Measurements from ENCODE around the gene MRM2. TPM values are rescaled to one million over a fixed set of nuclear protein-coding genes. Genes with fewer than 3 reads are reported as not detected.
A peak's percentile ranks its signal among the peaks of the same experiment; 100 is the strongest.

MRM2 gene
- total and polyA plus RNA-seq, 4 donors, result 9.7 to 14.9 (median 11.8) TPM

- Histone ChIP-seq H3K36me3 (ENCODE audit: control insufficient read depth in 4 of 4, insufficient read depth in 3 of 4, low read depth in 1 of 4, low read length in 3 of 4) (peaks cover 0 to 17% (median 4%) of the 10 kb centered on the region in 4 donors), H3K27me3 (ENCODE audit: control insufficient read depth in 4 of 4, insufficient read depth in 4 of 4, low read length in 3 of 4) (no peaks in the 10 kb centered on the region), H3K4me3 (ENCODE audit: low read depth in 1 of 3, low read length in 3 of 3) (no peak overlapping the region), H3K4me1 (ENCODE audit: control insufficient read depth in 4 of 4, insufficient read depth in 4 of 4, low read length in 3 of 4) (no peaks in the 10 kb centered on the region), H3K9ac (ENCODE audit: low read depth in 1 of 2, low read length in 2 of 2) (no peak overlapping the region), H3K27ac (ENCODE audit: low read depth in 1 of 2, low read length in 2 of 2) (peak overlapping the region; percentile 24 to 51), H3K9me3 (ENCODE audit: control insufficient read depth in 4 of 4, low read length in 3 of 4) (no peaks in the 10 kb centered on the region)
- no peak for TF ChIP-seq RAD21 (IDR thresholded peaks at IDR 0.05)
- no peak for TF ChIP-seq FOXA1 (IDR thresholded peaks at IDR 0.05)
- no peak for TF ChIP-seq YY1 (IDR thresholded peaks at IDR 0.05)
- TF ChIP-seq RXRA (IDR thresholded peaks at IDR 0.05), result no peak
- TF ChIP-seq MAX (IDR thresholded peaks at IDR 0.05), result no peak
- TF ChIP-seq ZBTB33 (IDR thresholded peaks at IDR 0.05), result no peak
- no peak for TF ChIP-seq CTCF (IDR thresholded peaks at IDR 0.05; ENCODE audit: low read depth, low read length, missing input control)
- no peak for TF ChIP-seq HNF4A (conservative IDR thresholded peaks at IDR 0.05)
- TF ChIP-seq NR2F2 (IDR thresholded peaks at IDR 0.05), result no peak
- TF ChIP-seq, protein P1, sequence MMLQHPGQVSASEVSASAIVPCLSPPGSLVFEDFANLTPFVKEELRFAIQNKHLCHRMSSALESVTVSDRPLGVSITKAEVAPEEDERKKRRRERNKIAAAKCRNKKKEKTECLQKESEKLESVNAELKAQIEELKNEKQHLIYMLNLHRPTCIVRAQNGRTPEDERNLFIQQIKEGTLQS (IDR thresholded peaks at IDR 0.05), result no peak
- no peak for TF ChIP-seq REST (IDR thresholded peaks at IDR 0.05)
- TF ChIP-seq EGR1 (IDR thresholded peaks at IDR 0.05; ENCODE audit: low read depth in 2 of 2), result no peak
- TF ChIP-seq SP1 (IDR thresholded peaks at IDR 0.05), result no peak
- no peak for TF ChIP-seq FOXA2 (IDR thresholded peaks at IDR 0.05)
- TF ChIP-seq GABPA (IDR thresholded peaks at IDR 0.05 in 1 of 2, conservative IDR thresholded peaks at IDR 0.05 in 1 of 2), result no peak
- no peak for TF ChIP-seq TAF1 (conservative IDR thresholded peaks at IDR 0.05)
- WGBS, result 83% methylated on average over 14 of the region's 14 CpGs
- no peak for DNase-seq (ENCODE audit: low spot score)
Observed at GRCh38 chr7:2261611-2262010, 19.6 kb upstream of the MRM2 start.

DNA sequence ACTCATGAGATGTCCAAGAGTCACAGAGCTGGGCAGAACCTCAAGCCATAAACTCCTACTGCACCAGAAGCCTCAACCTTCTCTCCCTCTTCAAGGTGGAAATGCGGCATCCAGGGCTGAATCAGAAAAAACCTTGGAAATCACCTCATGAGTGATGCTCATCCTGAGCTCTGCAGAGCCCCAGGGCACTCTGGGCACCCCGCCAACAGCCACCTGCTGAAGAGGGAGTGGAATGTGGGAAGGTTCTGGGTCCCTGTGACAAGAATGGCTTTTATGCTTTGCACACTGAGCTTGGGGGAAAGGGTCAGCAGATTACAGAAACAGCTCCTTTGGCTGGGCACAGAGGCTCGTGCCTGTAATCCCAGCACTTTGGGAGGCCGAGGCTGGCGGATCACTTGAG, 18.8 kb upstream of the MRM2 start:
- Histone ChIP-seq H3K27ac (ENCODE audit: low read depth in 1 of 2, low read length in 2 of 2) (no peak overlapping the region), H3K27me3 (ENCODE audit: control insufficient read depth in 4 of 4, insufficient read depth in 4 of 4, low read length in 3 of 4) (no peaks in the 10 kb centered on the region), H3K4me1 (ENCODE audit: control insufficient read depth in 4 of 4, insufficient read depth in 4 of 4, low read length in 3 of 4) (no peaks in the 10 kb centered on the region), H3K9me3 (ENCODE audit: control insufficient read depth in 4 of 4, low read length in 3 of 4) (no peaks in the 10 kb centered on the region), H3K4me3 (ENCODE audit: low read depth in 1 of 3, low read length in 3 of 3) (no peak overlapping the region), H3K36me3 (ENCODE audit: control insufficient read depth in 4 of 4, insufficient read depth in 3 of 4, low read depth in 1 of 4, low read length in 3 of 4) (peaks cover 0 to 19% (median 4%) of the 10 kb centered on the region in 4 donors), H3K9ac (ENCODE audit: low read depth in 1 of 2, low read length in 2 of 2) (no peak overlapping the region)
- WGBS, result 93% methylated on average over 5 of the region's 5 CpGs
- no peak for DNase-seq (ENCODE audit: low spot score)
- TF ChIP-seq RXRA (IDR thresholded peaks at IDR 0.05), result no peak
- TF ChIP-seq RAD21 (IDR thresholded peaks at IDR 0.05), result no peak
- TF ChIP-seq NR2F2 (IDR thresholded peaks at IDR 0.05), result no peak
- TF ChIP-seq ZBTB33 (IDR thresholded peaks at IDR 0.05), result no peak
- TF ChIP-seq HNF4A (conservative IDR thresholded peaks at IDR 0.05), result no peak
- TF ChIP-seq EGR1 (IDR thresholded peaks at IDR 0.05; ENCODE audit: low read depth in 2 of 2), result no peak
- no peak for TF ChIP-seq JUND (IDR thresholded peaks at IDR 0.05)
- no peak for TF ChIP-seq HNF4G (IDR thresholded peaks at IDR 0.05)
- no peak for TF ChIP-seq GABPA (IDR thresholded peaks at IDR 0.05 in 1 of 2, conservative IDR thresholded peaks at IDR 0.05 in 1 of 2)
- TF ChIP-seq FOXA1 (IDR thresholded peaks at IDR 0.05), result no peak
- TF ChIP-seq YY1 (IDR thresholded peaks at IDR 0.05), result no peak
- TF ChIP-seq SP1 (IDR thresholded peaks at IDR 0.05), result no peak
- no peak for TF ChIP-seq REST (IDR thresholded peaks at IDR 0.05)
